ENCODE results near the gene ZNF474.

DNA sequence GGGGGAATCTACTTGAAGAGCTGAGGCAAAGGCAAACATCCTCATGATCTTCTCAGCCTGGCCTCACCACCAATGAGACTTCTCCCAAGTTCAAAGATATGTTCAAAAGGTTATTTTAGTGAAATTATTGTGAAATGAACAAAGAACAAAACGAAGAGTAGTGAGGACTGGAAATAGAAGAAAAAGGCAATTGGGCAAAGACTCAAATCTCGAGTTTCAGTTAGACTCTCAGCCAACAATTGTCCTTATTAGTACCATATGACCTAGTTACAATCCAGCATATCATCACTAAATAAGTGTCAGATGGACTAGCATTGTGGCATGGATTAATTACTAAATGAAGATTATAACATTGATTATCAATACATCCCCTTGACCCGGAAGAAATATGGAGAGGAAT lies 9.0 kb downstream of the ZNF474 start:
- TF ChIP-seq, protein P1, sequence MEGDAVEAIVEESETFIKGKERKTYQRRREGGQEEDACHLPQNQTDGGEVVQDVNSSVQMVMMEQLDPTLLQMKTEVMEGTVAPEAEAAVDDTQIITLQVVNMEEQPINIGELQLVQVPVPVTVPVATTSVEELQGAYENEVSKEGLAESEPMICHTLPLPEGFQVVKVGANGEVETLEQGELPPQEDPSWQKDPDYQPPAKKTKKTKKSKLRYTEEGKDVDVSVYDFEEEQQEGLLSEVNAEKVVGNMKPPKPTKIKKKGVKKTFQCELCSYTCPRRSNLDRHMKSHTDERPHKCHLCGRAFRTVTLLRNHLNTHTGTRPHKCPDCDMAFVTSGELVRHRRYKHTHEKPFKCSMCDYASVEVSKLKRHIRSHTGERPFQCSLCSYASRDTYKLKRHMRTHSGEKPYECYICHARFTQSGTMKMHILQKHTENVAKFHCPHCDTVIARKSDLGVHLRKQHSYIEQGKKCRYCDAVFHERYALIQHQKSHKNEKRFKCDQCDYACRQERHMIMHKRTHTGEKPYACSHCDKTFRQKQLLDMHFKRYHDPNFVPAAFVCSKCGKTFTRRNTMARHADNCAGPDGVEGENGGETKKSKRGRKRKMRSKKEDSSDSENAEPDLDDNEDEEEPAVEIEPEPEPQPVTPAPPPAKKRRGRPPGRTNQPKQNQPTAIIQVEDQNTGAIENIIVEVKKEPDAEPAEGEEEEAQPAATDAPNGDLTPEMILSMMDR (IDR thresholded peaks at IDR 0.05) = no peak
- TF ChIP-seq POLR2A (IDR thresholded peaks at IDR 0.05) = no peak

Measured in upper lobe of left lung (tissue), 4 donors.